ENCODE data around the gene HAPSTR1. TPM values are rescaled to one million over a fixed set of nuclear protein-coding genes. Genes with fewer than 3 reads are reported as not detected.
"Not testable (repeated sequence)": the region's sequence is repeated elsewhere in the genome, so short reads cannot be mapped to it uniquely, and the experiment has no call there.

The HAPSTR1 gene
- total RNA-seq, 4 donors from 2014 or later, result 16.1 to 113 (median 45.9) TPM

DNA sequence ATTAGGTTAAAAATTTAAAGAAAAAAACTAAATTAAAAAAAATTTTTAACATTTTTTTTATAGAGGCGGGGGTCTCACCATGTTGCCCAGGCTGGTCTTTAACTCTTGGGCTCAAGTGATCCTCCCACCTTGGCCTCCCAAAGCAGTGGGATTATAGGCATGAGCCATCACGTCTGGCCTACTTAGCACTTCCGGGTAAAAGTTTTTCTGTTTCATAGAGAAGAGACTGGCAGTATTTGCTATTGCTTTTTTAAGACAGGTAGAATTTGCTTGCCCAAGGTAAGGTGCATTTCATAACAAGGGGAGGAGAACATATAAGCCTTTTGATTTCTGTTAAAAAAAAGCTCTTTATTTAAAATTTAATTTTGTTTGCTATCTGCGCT, 12.0 kb upstream of the HAPSTR1 start:
- Histone ChIP-seq H3K27ac (no peak overlapping the region), H3K9me3 (no peaks in the 10 kb centered on the region), H3K4me1 (no peaks in the 10 kb centered on the region), H3K36me3 (no peaks in the 10 kb centered on the region), H3K4me3 (no peak overlapping the region), H3K27me3 (no peaks in the 10 kb centered on the region)
- intact Hi-C loops (cut with DNase I; ENCODE audit: low total_unique reads), result no loop called here
- DNase-seq, result no peak
- TF ChIP-seq, protein P1, sequence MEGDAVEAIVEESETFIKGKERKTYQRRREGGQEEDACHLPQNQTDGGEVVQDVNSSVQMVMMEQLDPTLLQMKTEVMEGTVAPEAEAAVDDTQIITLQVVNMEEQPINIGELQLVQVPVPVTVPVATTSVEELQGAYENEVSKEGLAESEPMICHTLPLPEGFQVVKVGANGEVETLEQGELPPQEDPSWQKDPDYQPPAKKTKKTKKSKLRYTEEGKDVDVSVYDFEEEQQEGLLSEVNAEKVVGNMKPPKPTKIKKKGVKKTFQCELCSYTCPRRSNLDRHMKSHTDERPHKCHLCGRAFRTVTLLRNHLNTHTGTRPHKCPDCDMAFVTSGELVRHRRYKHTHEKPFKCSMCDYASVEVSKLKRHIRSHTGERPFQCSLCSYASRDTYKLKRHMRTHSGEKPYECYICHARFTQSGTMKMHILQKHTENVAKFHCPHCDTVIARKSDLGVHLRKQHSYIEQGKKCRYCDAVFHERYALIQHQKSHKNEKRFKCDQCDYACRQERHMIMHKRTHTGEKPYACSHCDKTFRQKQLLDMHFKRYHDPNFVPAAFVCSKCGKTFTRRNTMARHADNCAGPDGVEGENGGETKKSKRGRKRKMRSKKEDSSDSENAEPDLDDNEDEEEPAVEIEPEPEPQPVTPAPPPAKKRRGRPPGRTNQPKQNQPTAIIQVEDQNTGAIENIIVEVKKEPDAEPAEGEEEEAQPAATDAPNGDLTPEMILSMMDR (IDR thresholded peaks at IDR 0.05), result no peak
- TF ChIP-seq POLR2A (IDR thresholded peaks at IDR 0.05), result no peak

DNA sequence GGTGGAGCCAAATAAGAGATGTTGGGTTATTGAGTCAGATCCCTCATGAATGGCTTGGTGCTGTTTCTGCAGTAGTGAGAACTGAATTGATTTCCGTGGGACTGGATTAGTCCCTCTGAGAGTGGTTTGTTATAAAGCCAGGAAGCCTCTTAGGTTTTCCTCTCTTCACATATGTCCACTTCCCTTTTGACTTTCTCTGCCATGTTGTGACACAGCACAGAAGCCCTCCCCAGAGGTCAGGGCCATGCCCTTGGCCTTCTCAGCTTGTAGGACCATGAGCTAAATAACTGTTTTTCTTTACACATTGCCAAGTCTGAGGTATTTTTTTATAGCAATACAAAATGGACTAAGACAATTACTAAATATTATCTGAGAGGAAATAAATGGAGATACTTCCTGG, 10.3 kb upstream of the HAPSTR1 start:
- DNase-seq, result no peak
- no peaks in the 10 kb centered on the region for H3K27me3 ChIP-seq
- TF ChIP-seq, protein P1 (IDR thresholded peaks at IDR 0.05), result no peak
- no peak for TF ChIP-seq POLR2A (IDR thresholded peaks at IDR 0.05)
- H3K4me1 ChIP-seq, result no peaks in the 10 kb centered on the region
- H3K4me3 ChIP-seq, result no peak overlapping the region
- no peak overlapping the region for H3K27ac ChIP-seq
- intact Hi-C loops (cut with DNase I; ENCODE audit: low total_unique reads), result no loop called here
- H3K36me3 ChIP-seq, result no peaks in the 10 kb centered on the region
- no peaks in the 10 kb centered on the region for H3K9me3 ChIP-seq

DNA sequence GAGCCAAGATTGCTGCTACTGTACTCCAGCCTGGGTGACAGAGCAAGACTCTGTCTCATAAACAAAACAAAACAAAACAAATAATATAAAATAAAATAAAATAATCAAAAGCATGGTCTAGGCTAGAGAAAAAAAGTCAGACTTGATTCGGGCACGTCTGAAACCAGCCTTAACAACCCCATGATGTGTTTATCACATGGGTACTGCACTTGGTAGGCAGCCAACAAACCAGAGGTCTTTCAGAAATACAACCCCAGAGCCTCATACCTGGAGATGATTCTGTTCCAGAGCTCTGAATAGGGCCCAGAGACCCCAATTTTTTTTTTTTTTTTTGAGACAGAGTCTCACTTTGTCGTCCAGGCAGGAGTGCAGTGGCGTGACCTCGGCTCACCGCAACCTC, 9.6 kb upstream of the HAPSTR1 start:
- intact Hi-C loops (cut with DNase I; ENCODE audit: low total_unique reads), result no loop called here
- H3K27me3 ChIP-seq, result no peaks in the 10 kb centered on the region
- H3K4me3 ChIP-seq, result no peak overlapping the region
- no peaks in the 10 kb centered on the region for H3K9me3 ChIP-seq
- TF ChIP-seq, protein P1 (IDR thresholded peaks at IDR 0.05), result no peak
- no peak for TF ChIP-seq POLR2A (IDR thresholded peaks at IDR 0.05)
- no peaks in the 10 kb centered on the region for H3K36me3 ChIP-seq
- DNase-seq, result no peak
- H3K4me1 ChIP-seq, result no peaks in the 10 kb centered on the region
- no peak overlapping the region for H3K27ac ChIP-seq

DNA sequence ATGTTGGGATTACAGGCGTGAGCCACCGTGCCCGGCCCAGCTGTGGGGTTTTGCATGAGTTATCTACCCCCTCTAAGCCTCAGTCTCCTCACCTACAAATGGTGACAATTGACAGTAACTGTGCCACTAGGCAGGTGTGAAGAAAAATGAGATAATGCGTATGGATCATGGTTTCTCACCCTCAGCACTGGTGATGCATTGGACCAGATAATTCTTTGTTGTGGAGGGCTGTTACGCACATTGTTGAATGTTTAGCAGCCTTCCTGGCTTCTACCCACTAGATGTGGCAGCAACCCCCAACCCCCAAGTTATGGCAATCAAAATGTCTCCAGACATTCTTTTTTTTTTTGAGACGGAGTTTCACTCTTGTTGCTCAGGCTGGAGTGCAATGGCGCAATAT, 9.0 kb upstream of the HAPSTR1 start:
- DNase-seq, result no peak
- H3K4me3 ChIP-seq, result no peak overlapping the region
- no peaks in the 10 kb centered on the region for H3K27me3 ChIP-seq
- intact Hi-C loops (cut with DNase I; ENCODE audit: low total_unique reads), result no loop called here
- TF ChIP-seq, protein P1 (IDR thresholded peaks at IDR 0.05), result no peak
- no peak for TF ChIP-seq POLR2A (IDR thresholded peaks at IDR 0.05)
- H3K36me3 ChIP-seq, result no peaks in the 10 kb centered on the region
- H3K9me3 ChIP-seq, result no peaks in the 10 kb centered on the region
- H3K4me1 ChIP-seq, result no peaks in the 10 kb centered on the region
- no peak overlapping the region for H3K27ac ChIP-seq

DNA sequence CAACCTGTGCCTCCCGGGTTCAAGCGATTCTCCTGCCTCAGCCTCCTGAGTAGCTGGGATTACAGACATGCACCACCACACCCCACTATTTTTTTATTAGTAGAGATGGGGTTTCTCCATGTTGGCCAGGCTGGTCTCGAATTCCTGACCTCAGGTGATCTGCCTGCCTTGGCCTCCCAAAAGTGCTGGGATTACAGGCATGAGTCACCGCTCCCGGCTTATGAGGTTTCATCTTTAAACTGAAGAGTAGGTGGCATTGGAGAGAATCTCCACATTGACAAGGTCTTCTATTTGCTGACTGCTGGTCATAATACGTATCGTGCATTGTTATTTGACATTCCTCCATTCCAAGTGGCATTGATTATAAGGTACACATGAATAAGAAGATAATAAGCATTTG, 3.7 kb upstream of the HAPSTR1 start:
- H3K36me3 ChIP-seq; H3K9me3 ChIP-seq; intact Hi-C loops (cut with DNase I; ENCODE audit: low total_unique reads); H3K4me3 ChIP-seq; H3K4me1 ChIP-seq; H3K27me3 ChIP-seq; DNase-seq; H3K27ac ChIP-seq: not testable (repeated sequence)

DNA sequence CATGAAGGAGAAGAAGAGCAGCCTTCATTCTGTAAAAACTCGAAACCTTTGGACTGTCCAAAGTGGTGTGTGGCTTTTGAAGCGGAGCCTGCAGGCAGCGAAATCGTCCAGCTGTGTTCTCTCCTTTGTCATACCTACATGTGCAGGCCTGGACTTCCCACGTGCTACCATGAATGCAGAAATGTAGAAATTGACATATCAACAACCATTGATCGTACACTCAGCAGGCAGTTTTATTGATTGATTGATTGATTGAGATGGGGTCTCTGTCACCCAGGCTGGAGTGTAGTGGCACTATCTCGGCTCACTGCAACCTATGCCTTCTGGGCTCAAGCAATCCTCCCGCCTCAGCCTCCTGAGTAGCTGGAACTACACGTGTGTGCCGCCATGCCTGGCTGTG, 2.6 kb upstream of the HAPSTR1 start:
- no peak overlapping the region for H3K4me3 ChIP-seq
- H3K36me3 ChIP-seq, result no peaks in the 10 kb centered on the region
- no peaks in the 10 kb centered on the region for H3K9me3 ChIP-seq
- no peaks in the 10 kb centered on the region for H3K27me3 ChIP-seq
- H3K4me1 ChIP-seq, result peaks cover 0 to 3% of the 10 kb centered on the region in 2 donors
- H3K27ac ChIP-seq, result no peak overlapping the region
- no peak for DNase-seq
- intact Hi-C loops (cut with DNase I; ENCODE audit: low total_unique reads), result no loop called here
- TF ChIP-seq, protein P1 (IDR thresholded peaks at IDR 0.05), result no peak
- no peak for TF ChIP-seq POLR2A (IDR thresholded peaks at IDR 0.05)
